Measurements from ENCODE around the gene EIF5AL1. TPM values are rescaled to one million over a fixed set of nuclear protein-coding genes. Genes with fewer than 3 reads are reported as not detected.

EIF5AL1 gene
- total and polyA plus RNA-seq, 2 experiments from 2014 or later = 2.0 to 20.4 TPM

DNA sequence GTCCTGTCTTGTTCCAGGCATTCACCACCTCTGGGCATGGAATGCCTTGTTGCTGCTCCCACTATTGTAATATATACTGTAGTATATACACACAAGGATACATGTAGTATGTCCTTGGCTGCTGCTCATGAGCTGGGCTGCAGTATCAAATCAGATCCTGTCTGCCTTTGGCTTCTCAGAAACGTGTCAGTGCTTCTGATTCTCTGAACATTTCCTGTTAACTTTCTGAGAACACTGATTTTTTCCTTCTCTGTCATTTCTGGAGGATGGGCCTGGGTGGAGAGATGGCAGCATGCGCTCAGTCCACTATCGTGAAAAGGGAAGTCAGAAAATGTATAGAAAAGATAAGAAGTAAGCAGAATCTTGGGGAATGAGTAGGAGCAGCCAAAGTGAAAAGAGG is 35.6 kb downstream of the EIF5AL1 start:
- Mint-ChIP-seq H3K4me3 (no peak overlapping the region), H3K27me3 (ENCODE audit: insufficient read depth, low read depth, poor library complexity) (peaks cover 4% of the 10 kb centered on the region), H3K9me3 (no peaks in the 10 kb centered on the region), H3K27ac (no peak overlapping the region), H3K36me3 (ENCODE audit: low read depth) (no peaks in the 10 kb centered on the region), H3K4me1 (no peaks in the 10 kb centered on the region; the same call in 2 of the 3 replicates)
- no peaks in the 10 kb centered on the region for H3F3A ChIP-seq (replicated peaks; ENCODE audit: low read depth)
- H2AFZ ChIP-seq = no peak overlapping the region
- no peaks in the 10 kb centered on the region for H3K79me2 ChIP-seq (replicated peaks; ENCODE audit: insufficient read depth)
- no peak overlapping the region for H3K4me3 ChIP-seq
- no peak for DNase-seq (ENCODE audit: low spot score)
- no peaks in the 10 kb centered on the region for H3K9me2 ChIP-seq (ENCODE audit: insufficient read depth)
- no peaks in the 10 kb centered on the region for H3K36me3 ChIP-seq (ENCODE audit: insufficient read depth)
- TF ChIP-seq JUNB (IDR thresholded peaks at IDR 0.05; ENCODE audit: unreplicated experiment) (no peak), NANOG (IDR thresholded peaks at IDR 0.05; ENCODE audit: borderline replicate concordance) (no peak)
- no peak overlapping the region for H3K27ac ChIP-seq (ENCODE audit: low read depth)
- H4K20me1 ChIP-seq (replicated peaks; ENCODE audit: insufficient read depth) = no peaks in the 10 kb centered on the region
- H3K4me1 ChIP-seq (ENCODE audit: insufficient read depth) = no peaks in the 10 kb centered on the region
- ATAC-seq = no peak
- no peak overlapping the region for H3K4me2 ChIP-seq
- H3K27me3 ChIP-seq (ENCODE audit: insufficient read depth) = no peaks in the 10 kb centered on the region

DNA sequence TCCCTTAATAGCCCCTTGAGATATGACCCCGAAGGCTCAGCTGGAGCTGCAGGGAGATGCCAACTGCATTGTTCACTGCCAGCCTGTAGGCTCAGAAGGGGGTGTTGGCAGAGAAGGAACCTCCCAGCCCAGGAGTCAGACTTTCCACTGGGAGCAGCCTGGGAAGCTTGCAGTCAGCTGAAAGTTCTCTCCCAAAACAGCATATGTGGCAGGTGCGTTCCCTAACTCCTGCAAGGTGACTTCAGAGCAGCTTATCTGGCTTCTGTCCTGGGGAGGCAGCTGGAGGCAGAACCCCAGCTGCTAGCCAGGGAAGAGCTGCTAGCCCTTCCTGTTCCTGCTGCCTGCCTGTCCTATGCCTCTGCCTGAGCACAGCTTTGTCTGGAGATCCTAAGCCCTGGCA is 39.8 kb downstream of the EIF5AL1 start:
- H3K27me3 ChIP-seq (ENCODE audit: insufficient read depth) = no peaks in the 10 kb centered on the region
- peak overlapping the region; percentile 59; the same call in 1 of the 2 replicates for H3K27ac Mint-ChIP-seq
- no peaks in the 10 kb centered on the region for H3F3A ChIP-seq (replicated peaks; ENCODE audit: low read depth)
- no peaks in the 10 kb centered on the region for H3K36me3 ChIP-seq (ENCODE audit: insufficient read depth)
- no peaks in the 10 kb centered on the region for H3K4me1 Mint-ChIP-seq
- H3K36me3 Mint-ChIP-seq (ENCODE audit: low read depth) = no peaks in the 10 kb centered on the region
- H3K9me3 Mint-ChIP-seq = no peaks in the 10 kb centered on the region
- H4K20me1 ChIP-seq (replicated peaks; ENCODE audit: insufficient read depth) = no peaks in the 10 kb centered on the region
- 0 out of 2 replicates have a peak overlapping the region, but pooled peaks have one; percentile 28 for H2AFZ ChIP-seq
- H3K9me2 ChIP-seq (ENCODE audit: insufficient read depth) = no peaks in the 10 kb centered on the region
- H3K4me3 ChIP-seq = no peak overlapping the region
- no peak for TF ChIP-seq ZNF114 (CRISPR knock-in tag; IDR thresholded peaks at IDR 0.05)
- TF ChIP-seq, protein P1, sequence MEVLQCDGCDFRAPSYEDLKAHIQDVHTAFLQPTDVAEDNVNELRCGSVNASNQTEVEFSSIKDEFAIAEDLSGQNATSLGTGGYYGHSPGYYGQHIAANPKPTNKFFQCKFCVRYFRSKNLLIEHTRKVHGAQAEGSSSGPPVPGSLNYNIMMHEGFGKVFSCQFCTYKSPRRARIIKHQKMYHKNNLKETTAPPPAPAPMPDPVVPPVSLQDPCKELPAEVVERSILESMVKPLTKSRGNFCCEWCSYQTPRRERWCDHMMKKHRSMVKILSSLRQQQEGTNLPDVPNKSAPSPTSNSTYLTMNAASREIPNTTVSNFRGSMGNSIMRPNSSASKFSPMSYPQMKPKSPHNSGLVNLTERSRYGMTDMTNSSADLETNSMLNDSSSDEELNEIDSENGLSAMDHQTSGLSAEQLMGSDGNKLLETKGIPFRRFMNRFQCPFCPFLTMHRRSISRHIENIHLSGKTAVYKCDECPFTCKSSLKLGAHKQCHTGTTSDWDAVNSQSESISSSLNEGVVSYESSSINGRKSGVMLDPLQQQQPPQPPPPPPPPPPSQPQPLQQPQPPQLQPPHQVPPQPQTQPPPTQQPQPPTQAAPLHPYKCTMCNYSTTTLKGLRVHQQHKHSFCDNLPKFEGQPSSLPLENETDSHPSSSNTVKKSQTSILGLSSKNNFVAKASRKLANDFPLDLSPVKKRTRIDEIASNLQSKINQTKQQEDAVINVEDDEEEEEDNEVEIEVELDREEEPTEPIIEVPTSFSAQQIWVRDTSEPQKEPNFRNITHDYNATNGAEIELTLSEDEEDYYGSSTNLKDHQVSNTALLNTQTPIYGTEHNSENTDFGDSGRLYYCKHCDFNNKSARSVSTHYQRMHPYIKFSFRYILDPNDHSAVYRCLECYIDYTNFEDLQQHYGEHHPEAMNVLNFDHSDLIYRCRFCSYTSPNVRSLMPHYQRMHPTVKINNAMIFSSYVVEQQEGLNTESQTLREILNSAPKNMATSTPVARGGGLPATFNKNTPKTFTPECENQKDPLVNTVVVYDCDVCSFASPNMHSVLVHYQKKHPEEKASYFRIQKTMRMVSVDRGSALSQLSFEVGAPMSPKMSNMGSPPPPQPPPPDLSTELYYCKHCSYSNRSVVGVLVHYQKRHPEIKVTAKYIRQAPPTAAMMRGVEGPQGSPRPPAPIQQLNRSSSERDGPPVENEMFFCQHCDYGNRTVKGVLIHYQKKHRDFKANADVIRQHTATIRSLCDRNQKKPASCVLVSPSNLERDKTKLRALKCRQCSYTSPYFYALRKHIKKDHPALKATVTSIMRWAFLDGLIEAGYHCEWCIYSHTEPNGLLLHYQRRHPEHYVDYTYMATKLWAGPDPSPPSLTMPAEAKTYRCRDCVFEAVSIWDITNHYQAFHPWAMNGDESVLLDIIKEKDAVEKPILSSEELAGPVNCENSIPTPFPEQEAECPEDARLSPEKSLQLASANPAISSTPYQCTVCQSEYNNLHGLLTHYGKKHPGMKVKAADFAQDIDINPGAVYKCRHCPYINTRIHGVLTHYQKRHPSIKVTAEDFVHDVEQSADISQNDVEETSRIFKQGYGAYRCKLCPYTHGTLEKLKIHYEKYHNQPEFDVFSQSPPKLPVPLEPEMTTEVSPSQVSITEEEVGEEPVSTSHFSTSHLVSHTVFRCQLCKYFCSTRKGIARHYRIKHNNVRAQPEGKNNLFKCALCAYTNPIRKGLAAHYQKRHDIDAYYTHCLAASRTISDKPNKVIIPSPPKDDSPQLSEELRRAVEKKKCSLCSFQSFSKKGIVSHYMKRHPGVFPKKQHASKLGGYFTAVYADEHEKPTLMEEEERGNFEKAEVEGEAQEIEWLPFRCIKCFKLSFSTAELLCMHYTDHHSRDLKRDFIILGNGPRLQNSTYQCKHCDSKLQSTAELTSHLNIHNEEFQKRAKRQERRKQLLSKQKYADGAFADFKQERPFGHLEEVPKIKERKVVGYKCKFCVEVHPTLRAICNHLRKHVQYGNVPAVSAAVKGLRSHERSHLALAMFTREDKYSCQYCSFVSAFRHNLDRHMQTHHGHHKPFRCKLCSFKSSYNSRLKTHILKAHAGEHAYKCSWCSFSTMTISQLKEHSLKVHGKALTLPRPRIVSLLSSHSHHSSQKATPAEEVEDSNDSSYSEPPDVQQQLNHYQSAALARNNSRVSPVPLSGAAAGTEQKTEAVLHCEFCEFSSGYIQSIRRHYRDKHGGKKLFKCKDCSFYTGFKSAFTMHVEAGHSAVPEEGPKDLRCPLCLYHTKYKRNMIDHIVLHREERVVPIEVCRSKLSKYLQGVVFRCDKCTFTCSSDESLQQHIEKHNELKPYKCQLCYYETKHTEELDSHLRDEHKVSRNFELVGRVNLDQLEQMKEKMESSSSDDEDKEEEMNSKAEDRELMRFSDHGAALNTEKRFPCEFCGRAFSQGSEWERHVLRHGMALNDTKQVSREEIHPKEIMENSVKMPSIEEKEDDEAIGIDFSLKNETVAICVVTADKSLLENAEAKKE (CRISPR knock-in tag; IDR thresholded peaks at IDR 0.05) = no peak
- TF ChIP-seq STAT1 (IDR thresholded peaks at IDR 0.05; ENCODE audit: unreplicated experiment) = no peak
- TF ChIP-seq, protein P2, sequence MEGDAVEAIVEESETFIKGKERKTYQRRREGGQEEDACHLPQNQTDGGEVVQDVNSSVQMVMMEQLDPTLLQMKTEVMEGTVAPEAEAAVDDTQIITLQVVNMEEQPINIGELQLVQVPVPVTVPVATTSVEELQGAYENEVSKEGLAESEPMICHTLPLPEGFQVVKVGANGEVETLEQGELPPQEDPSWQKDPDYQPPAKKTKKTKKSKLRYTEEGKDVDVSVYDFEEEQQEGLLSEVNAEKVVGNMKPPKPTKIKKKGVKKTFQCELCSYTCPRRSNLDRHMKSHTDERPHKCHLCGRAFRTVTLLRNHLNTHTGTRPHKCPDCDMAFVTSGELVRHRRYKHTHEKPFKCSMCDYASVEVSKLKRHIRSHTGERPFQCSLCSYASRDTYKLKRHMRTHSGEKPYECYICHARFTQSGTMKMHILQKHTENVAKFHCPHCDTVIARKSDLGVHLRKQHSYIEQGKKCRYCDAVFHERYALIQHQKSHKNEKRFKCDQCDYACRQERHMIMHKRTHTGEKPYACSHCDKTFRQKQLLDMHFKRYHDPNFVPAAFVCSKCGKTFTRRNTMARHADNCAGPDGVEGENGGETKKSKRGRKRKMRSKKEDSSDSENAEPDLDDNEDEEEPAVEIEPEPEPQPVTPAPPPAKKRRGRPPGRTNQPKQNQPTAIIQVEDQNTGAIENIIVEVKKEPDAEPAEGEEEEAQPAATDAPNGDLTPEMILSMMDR (conservative IDR thresholded peaks at IDR 0.05; ENCODE audit: low read depth in 2 of 2) = no peak
- no peak for TF ChIP-seq EZH2 (IDR thresholded peaks at IDR 0.05; ENCODE audit: low read depth, unreplicated experiment)
- no peak for TF ChIP-seq EZH2phosphoT487 (IDR thresholded peaks at IDR 0.05; ENCODE audit: unreplicated experiment)
- TF ChIP-seq CREB1 (CRISPR knock-in tag; IDR thresholded peaks at IDR 0.05; ENCODE audit: low read depth) = no peak
- no peak overlapping the region for H3K4me3 Mint-ChIP-seq
- no peaks in the 10 kb centered on the region for H3K4me1 ChIP-seq (ENCODE audit: insufficient read depth)
- no peaks in the 10 kb centered on the region for H3K79me2 ChIP-seq (replicated peaks; ENCODE audit: insufficient read depth)
- no peak overlapping the region for H3K4me2 ChIP-seq
- ATAC-seq (no peak), DNase-seq (ENCODE audit: low spot score) (no peak)
- no peak overlapping the region for H3K27ac ChIP-seq (ENCODE audit: low read depth)
- H3K27me3 Mint-ChIP-seq (ENCODE audit: insufficient read depth, low read depth, poor library complexity) = no peaks in the 10 kb centered on the region
